ENCODE measurements around the gene AVPI1.
"Not testable (repeated sequence)": the region's sequence is repeated elsewhere in the genome, so short reads cannot be mapped to it uniquely, and the experiment has no call there.

DNA sequence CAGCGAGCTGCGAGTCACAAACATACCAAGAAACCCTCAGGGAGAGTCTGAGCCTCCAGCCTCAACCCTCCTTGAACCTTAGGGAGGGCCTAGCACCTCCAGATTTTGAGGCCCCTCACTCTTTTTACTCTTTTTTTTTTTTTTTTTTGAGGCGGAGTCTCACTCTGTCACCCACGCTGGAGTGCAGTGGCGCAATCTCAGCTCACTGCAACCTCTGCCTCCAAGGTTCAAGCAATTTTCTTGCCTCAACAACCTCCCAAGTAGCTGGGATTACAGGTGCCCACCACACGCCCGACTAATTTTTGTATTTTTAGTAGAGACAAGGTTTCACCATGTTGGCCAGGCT, 2.7 kb downstream of the AVPI1 start:
- TF ChIP-seq, protein P1, sequence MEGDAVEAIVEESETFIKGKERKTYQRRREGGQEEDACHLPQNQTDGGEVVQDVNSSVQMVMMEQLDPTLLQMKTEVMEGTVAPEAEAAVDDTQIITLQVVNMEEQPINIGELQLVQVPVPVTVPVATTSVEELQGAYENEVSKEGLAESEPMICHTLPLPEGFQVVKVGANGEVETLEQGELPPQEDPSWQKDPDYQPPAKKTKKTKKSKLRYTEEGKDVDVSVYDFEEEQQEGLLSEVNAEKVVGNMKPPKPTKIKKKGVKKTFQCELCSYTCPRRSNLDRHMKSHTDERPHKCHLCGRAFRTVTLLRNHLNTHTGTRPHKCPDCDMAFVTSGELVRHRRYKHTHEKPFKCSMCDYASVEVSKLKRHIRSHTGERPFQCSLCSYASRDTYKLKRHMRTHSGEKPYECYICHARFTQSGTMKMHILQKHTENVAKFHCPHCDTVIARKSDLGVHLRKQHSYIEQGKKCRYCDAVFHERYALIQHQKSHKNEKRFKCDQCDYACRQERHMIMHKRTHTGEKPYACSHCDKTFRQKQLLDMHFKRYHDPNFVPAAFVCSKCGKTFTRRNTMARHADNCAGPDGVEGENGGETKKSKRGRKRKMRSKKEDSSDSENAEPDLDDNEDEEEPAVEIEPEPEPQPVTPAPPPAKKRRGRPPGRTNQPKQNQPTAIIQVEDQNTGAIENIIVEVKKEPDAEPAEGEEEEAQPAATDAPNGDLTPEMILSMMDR (IDR thresholded peaks at IDR 0.05), result not testable (repeated sequence)
- TF ChIP-seq POLR2A (IDR thresholded peaks at IDR 0.05), result not testable (repeated sequence)
